Hepatocyte (in vitro differentiated cells): ENCODE results near the gene MGAT5B. TPM values are rescaled to one million over a fixed set of nuclear protein-coding genes. Genes with fewer than 3 reads are reported as not detected.

Experiments used
- DNase-seq: peaks from one replicate; pipeline ENCODE4 v3.0.0-alpha.2; 2016; ENCODE audit warnings: low spot score
- H2AFZ ChIP-seq: fragments of 200-600 bp; sonication (generic); 2 replicates; pipeline ENCODE4 v1.6.0; 2016; ENCODE audit warnings: antibody characterized with exemption, mild to moderate bottlenecking
- H3K27ac ChIP-seq: fragments of 200-600 bp; sonication (generic); 2 replicates; pipeline ENCODE4 v1.5.1; 2016; ENCODE audit warnings: mild to moderate bottlenecking
- H3K27me3 ChIP-seq: fragments of 200-600 bp; sonication (generic); 2 replicates; pipeline ENCODE4 v1.6.1; 2016
- H3K36me3 ChIP-seq: fragments of 200-600 bp; sonication (generic); replicated peaks from 2 replicates; pipeline ENCODE4 v1.5.1; 2016; ENCODE audit warnings: low read depth; ENCODE audit not compliant: insufficient read depth
- H3K4me1 ChIP-seq: fragments of 200-600 bp; sonication (generic); 2 replicates; pipeline ENCODE4 v1.5.1; 2016; ENCODE audit warnings: mild to moderate bottlenecking, moderate library complexity; ENCODE audit not compliant: insufficient read depth
- H3K4me2 ChIP-seq: fragments of 200-600 bp; sonication (generic); 2 replicates; pipeline ENCODE4 v1.6.0; 2016
- H3K4me3 ChIP-seq: fragments of 200-600 bp; sonication (generic); 2 replicates; pipeline ENCODE4 v1.5.1; 2016; ENCODE audit warnings: mild to moderate bottlenecking
- H3K79me2 ChIP-seq: fragments of 200-600 bp; sonication (generic); 2 replicates; pipeline ENCODE4 v1.6.0; 2017; ENCODE audit warnings: mild to moderate bottlenecking
- H3K9me2 ChIP-seq: fragments of 200-600 bp; sonication (generic); replicated peaks from 2 replicates; pipeline ENCODE4 v1.6.0; 2017; ENCODE audit warnings: mild to moderate bottlenecking; ENCODE audit not compliant: insufficient read depth
- H3K9me3 ChIP-seq: fragments of 200-600 bp; sonication (generic); 2 replicates; pipeline ENCODE4 v1.5.1; 2016; ENCODE audit warnings: low read depth, mild to moderate bottlenecking
- H4K20me1 ChIP-seq: fragments of 200-600 bp; sonication (generic); 2 replicates; pipeline ENCODE4 v1.6.0; 2016; ENCODE audit warnings: mild to moderate bottlenecking; ENCODE audit not compliant: insufficient read depth, poor library complexity, severe bottlenecking
- EZH2 ChIP-seq: fragments of 200-600 bp; sonication (generic); IDR thresholded peaks from 2 replicates; pipeline ENCODE4 v1.6.1; 2016; ENCODE audit warnings: antibody characterized with exemption, mild to moderate bottlenecking, borderline replicate concordance
- EZH2phosphoT487 ChIP-seq: fragments of 200-600 bp; sonication (generic); IDR thresholded peaks from one replicate; pipeline ENCODE4 v1.6.1; 2018; ENCODE audit warnings: antibody characterized with exemption, mild to moderate bottlenecking, low read depth, moderate library complexity; ENCODE audit not compliant: unreplicated experiment, severe bottlenecking
- WGBS: methylation state at CpG from one replicate; pipeline ENCODE4 v1.1.6; 2016; ENCODE audit warnings: low lambda C conversion rate; ENCODE audit errors: missing lambda C conversion rate; 5-methylcytosine and 5-hydroxymethylcytosine counted together
- polyA plus RNA-seq: library from polyadenylated mRNA; unstranded; fragments of >200 nt; fragmentation: Nextera tagmentation; extraction: Ambion mirVana; gene quantifications from 2 replicates; pipeline ENCODE4 v1.2.1, GENCODE V29; 2016
- total RNA-seq: library from RNA; depleted of rRNA; stranded (reverse); fragments of >200 nt; gene quantifications from 2 replicates; pipeline ENCODE4 v1.2.3, GENCODE V29; 2014
- TF ChIP-seq, protein P1 (sequence below): fragments of 200-600 bp; sonication (generic); IDR thresholded peaks from 2 replicates; pipeline ENCODE4 v1.5.1; 2016; ENCODE audit warnings: antibody characterized with exemption, mild to moderate bottlenecking; ENCODE audit not compliant: poor library complexity

The MGAT5B gene
- total and polyA plus RNA-seq, 2 experiments from 2014 or later: 0.89 to 1.1 TPM

DNA sequence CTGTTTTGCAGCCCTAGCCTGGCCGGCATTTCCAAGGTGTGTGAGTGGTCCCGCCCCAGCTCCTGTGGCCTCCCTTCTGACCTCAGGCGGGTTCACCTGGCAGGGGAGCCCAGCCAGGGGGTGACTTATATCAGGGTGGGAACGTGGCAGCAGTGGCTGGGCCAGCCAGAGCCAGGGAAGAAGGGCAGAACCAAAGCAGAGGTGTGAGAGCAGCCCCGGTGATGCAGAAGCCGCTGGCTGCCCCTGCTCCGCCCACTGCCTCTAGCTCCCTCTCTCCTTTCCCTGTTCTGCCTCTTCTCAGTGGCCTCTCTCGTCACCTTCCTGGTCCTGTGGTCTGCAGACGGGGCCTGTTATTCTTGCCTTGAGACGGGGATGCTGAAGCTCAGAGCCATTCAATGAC is 12.1 kb downstream of the MGAT5B start:
- no peaks in the 10 kb centered on the region for H3K79me2 ChIP-seq
- WGBS: 48% methylated on average over 10 of the region's 10 CpGs
- H3K27me3 ChIP-seq: peaks cover 5% of the 10 kb centered on the region
- DNase-seq: no peak
- no peaks in the 10 kb centered on the region for H3K4me1 ChIP-seq
- no peaks in the 10 kb centered on the region for H3K9me3 ChIP-seq
- no peaks in the 10 kb centered on the region for H4K20me1 ChIP-seq
- H3K27ac ChIP-seq: no peak overlapping the region
- H3K4me2 ChIP-seq: no peak overlapping the region
- H3K4me3 ChIP-seq: no peak overlapping the region
- H3K9me2 ChIP-seq: no peaks in the 10 kb centered on the region
- no peaks in the 10 kb centered on the region for H3K36me3 ChIP-seq
- no peak for TF ChIP-seq EZH2
- TF ChIP-seq EZH2phosphoT487: no peak
- no peak overlapping the region for H2AFZ ChIP-seq

- Histone ChIP-seq H4K20me1 (no peaks in the 10 kb centered on the region), H3K4me3 (no peak overlapping the region), H3K4me1 (no peaks in the 10 kb centered on the region), H2AFZ (no peak overlapping the region), H3K4me2 (no peak overlapping the region), H3K9me3 (no peaks in the 10 kb centered on the region), H3K36me3 (no peaks in the 10 kb centered on the region), H3K27ac (no peak overlapping the region), H3K9me2 (no peaks in the 10 kb centered on the region), H3K79me2 (no peaks in the 10 kb centered on the region), H3K27me3 (peaks cover 5% of the 10 kb centered on the region)
- no peak for TF ChIP-seq EZH2phosphoT487
- TF ChIP-seq, protein P1, sequence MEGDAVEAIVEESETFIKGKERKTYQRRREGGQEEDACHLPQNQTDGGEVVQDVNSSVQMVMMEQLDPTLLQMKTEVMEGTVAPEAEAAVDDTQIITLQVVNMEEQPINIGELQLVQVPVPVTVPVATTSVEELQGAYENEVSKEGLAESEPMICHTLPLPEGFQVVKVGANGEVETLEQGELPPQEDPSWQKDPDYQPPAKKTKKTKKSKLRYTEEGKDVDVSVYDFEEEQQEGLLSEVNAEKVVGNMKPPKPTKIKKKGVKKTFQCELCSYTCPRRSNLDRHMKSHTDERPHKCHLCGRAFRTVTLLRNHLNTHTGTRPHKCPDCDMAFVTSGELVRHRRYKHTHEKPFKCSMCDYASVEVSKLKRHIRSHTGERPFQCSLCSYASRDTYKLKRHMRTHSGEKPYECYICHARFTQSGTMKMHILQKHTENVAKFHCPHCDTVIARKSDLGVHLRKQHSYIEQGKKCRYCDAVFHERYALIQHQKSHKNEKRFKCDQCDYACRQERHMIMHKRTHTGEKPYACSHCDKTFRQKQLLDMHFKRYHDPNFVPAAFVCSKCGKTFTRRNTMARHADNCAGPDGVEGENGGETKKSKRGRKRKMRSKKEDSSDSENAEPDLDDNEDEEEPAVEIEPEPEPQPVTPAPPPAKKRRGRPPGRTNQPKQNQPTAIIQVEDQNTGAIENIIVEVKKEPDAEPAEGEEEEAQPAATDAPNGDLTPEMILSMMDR: no peak
- TF ChIP-seq EZH2: no peak
- DNase-seq: no peak
- 90% methylated on average over 12 of the region's 12 CpGs for WGBS
Observed at GRCh38 chr17:76880971-76881370, 12.8 kb downstream of the MGAT5B start.

DNA sequence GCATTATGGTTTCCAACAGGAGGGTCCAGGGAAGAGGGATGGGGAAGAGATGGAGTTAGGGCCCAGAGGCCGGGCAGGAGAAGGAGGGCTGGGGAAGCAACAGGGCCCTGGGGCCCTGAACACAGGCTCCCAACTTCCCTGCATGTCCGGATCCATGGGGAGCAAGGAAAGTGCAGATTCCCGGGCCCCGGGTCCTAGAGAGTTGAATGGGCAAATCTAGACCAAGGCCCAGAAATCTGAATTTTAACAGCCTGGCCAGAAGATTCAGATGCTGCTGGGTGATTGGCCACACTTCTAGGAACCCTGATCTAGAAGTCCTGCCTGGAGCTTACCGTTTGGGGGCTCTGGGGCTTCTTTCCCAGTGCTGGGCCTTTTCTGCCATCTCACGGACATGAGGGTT is 13.2 kb downstream of the MGAT5B start:
- Histone ChIP-seq H3K4me2 (no peak overlapping the region), H4K20me1 (no peaks in the 10 kb centered on the region), H3K27ac (no peak overlapping the region), H3K4me3 (no peak overlapping the region), H3K79me2 (no peaks in the 10 kb centered on the region), H3K9me2 (no peaks in the 10 kb centered on the region), H3K36me3 (no peaks in the 10 kb centered on the region), H3K27me3 (peaks cover 5% of the 10 kb centered on the region), H3K9me3 (no peaks in the 10 kb centered on the region), H2AFZ (no peak overlapping the region), H3K4me1 (no peaks in the 10 kb centered on the region)
- 93% methylated on average over 6 of the region's 6 CpGs for WGBS
- TF ChIP-seq EZH2phosphoT487 (no peak), EZH2 (no peak)
- TF ChIP-seq, protein P1: no peak
- no peak for DNase-seq

DNA sequence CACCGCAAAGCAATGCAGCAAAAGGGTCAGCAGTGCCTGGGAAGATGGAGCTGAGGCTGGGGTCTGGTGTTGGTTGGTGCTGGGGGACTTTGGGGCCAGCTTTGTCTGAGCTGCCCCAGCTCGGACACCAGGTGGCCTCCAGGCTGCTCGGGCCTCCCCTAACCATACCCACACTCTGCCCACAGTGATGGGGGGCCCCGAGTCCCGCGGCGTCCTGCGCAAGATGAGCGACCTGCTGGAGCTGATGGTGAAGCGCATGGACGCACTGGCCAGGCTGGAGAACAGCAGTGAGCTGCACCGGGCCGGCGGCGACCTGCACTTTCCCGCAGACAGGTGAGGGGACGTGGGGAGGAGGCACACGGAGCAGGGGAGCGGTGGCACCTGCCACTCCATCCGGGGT is 13.8 kb downstream of the MGAT5B start:
- no peaks in the 10 kb centered on the region for H3K9me3 ChIP-seq
- no peaks in the 10 kb centered on the region for H3K79me2 ChIP-seq
- H2AFZ ChIP-seq: no peak overlapping the region
- TF ChIP-seq EZH2phosphoT487: no peak
- TF ChIP-seq EZH2: no peak
- TF ChIP-seq, protein P1: no peak
- H3K4me3 ChIP-seq: no peak overlapping the region
- no peaks in the 10 kb centered on the region for H3K4me1 ChIP-seq
- H3K4me2 ChIP-seq: no peak overlapping the region
- no peaks in the 10 kb centered on the region for H3K9me2 ChIP-seq
- H3K27me3 ChIP-seq: peaks cover 5% of the 10 kb centered on the region
- 91% methylated on average over 20 of the region's 20 CpGs for WGBS
- H3K36me3 ChIP-seq: no peaks in the 10 kb centered on the region
- DNase-seq: no peak
- no peaks in the 10 kb centered on the region for H4K20me1 ChIP-seq
- no peak overlapping the region for H3K27ac ChIP-seq
